GM12878 (cell line): ENCODE data around the gene ENPP6. TPM values are rescaled to one million over a fixed set of nuclear protein-coding genes. Genes with fewer than 3 reads are reported as not detected.

Experiments used
- ATAC-seq: fragments of 200-7000 bp; cut with Tn5 transposase; 3 replicates; pipeline ENCODE4 v1.9.1; 2020; ENCODE audit warnings: mild to moderate bottlenecking, moderate library complexity
- BruUV-seq: library from RNA; stranded (reverse); fragments of 400-500 nt; replicated peaks from 2 replicates; lab custom pipeline; 2021; lab: Mats Ljungman, UMichigan
- CTCF ChIA-PET: fragments of 300-600 bp; sonication (Branson Sonifier 250); formaldehyde crosslinking; extraction: SDS; loops from one replicate; lab custom pipeline; 2021; ENCODE audit warnings: inconsistent platforms; lab: Yijun Ruan, JAX
- POLR2A ChIA-PET: fragments of 350-600 bp; formaldehyde crosslinking; extraction: SDS; loops from one replicate; lab custom pipeline; 2021; ENCODE audit warnings: inconsistent platforms; lab: Charles Lee
- RAD21 ChIA-PET: fragments of 300-600 bp; sonication (Branson Sonifier 250); formaldehyde crosslinking; loops from one replicate; lab custom pipeline; 2023; ENCODE audit warnings: antibody characterized with exemption; ENCODE audit not compliant: unreplicated experiment; lab: Charles Lee
- SMC1A ChIA-PET: fragments of 300-600 bp; sonication (Branson Sonifier 250); formaldehyde crosslinking; loops from one replicate; lab custom pipeline; 2023; ENCODE audit not compliant: unreplicated experiment, uncharacterized antibody; lab: Charles Lee
- DNase-seq: peaks from one replicate; pipeline ENCODE4 v3.0.0-alpha.2; 2011; ENCODE audit warnings: low read depth, low spot score
- FAIRE-seq: peaks from 3 replicates; lab custom pipeline; 2011; peaks lifted over from hg19 to GRCh38; lab: Jason Lieb, UNC
- H2AFZ ChIP-seq: 2 replicates; pipeline ENCODE4 v1.6.0; 2011; ENCODE audit warnings: low read depth, low read length, control low read depth; ENCODE audit not compliant: control insufficient read depth
- H3K27ac ChIP-seq: 2 replicates; pipeline ENCODE4 v1.5.1; 2011; ENCODE audit warnings: control low read depth; ENCODE audit not compliant: control insufficient read depth, insufficient read depth
- H3K27me3 ChIP-seq, 2 experiments: replicated peaks in 1 of 2; 2 replicates each; pipeline versions ENCODE4 v1.6.0 to v1.6.1; 2011; ENCODE audit warnings: low read length in 1 of 2; ENCODE audit not compliant: control insufficient read depth in 2 of 2, insufficient read depth in 2 of 2
- H3K36me3 ChIP-seq, 2 experiments: 2 replicates each; pipeline ENCODE4 v1.5.1; 2011; ENCODE audit warnings: low read length in 1 of 2; ENCODE audit not compliant: control insufficient read depth in 2 of 2, insufficient read depth in 2 of 2
- H3K4me1 ChIP-seq: 2 replicates; pipeline ENCODE4 v1.6.1; 2011; ENCODE audit warnings: mild to moderate bottlenecking, low read length, moderate library complexity, mixed read lengths; ENCODE audit not compliant: control insufficient read depth, insufficient read depth
- H3K4me2 ChIP-seq: 2 replicates; pipeline ENCODE4 v1.6.0; 2011; ENCODE audit warnings: control low read depth; ENCODE audit not compliant: control insufficient read depth, insufficient read depth
- H3K4me3 ChIP-seq: fragments of 200-600 bp; sonication (generic); 2 replicates; pipeline ENCODE4 v1.5.1; 2016
- H3K79me2 ChIP-seq: 2 replicates; pipeline ENCODE4 v1.6.0; 2011; ENCODE audit warnings: low read length; ENCODE audit not compliant: control insufficient read depth, insufficient read depth
- H3K9ac ChIP-seq: 2 replicates; pipeline ENCODE4 v1.8.0; 2011; ENCODE audit warnings: low read length, control low read depth, mixed read lengths; ENCODE audit not compliant: control insufficient read depth, insufficient read depth
- H3K9me3 ChIP-seq: replicated peaks from 3 replicates; pipeline ENCODE4 v1.5.1; 2011; ENCODE audit warnings: mild to moderate bottlenecking, low read length; ENCODE audit not compliant: control insufficient read depth, insufficient read depth
- H4K20me1 ChIP-seq: 2 replicates; pipeline ENCODE4 v1.6.0; 2011; ENCODE audit not compliant: control insufficient read depth, insufficient read depth
- BCL3 ChIP-seq: IDR thresholded peaks from 2 replicates; pipeline ENCODE4 v1.6.1; 2011; ENCODE audit warnings: borderline replicate concordance, low read depth, mild to moderate bottlenecking, moderate library complexity, low read length; ENCODE audit not compliant: insufficient read depth, poor library complexity, severe bottlenecking
- CHD4 ChIP-seq: fragments of 200-600 bp; sonication (generic); IDR thresholded peaks from 2 replicates; pipeline ENCODE4 v1.6.1; 2016; ENCODE audit warnings: mild to moderate bottlenecking
- ELK1 ChIP-seq: IDR thresholded peaks from 2 replicates; pipeline ENCODE4 v1.6.1; 2012; ENCODE audit warnings: low read depth, low read length, improper control_type of control experiment
- IRF4 ChIP-seq: IDR thresholded peaks from 2 replicates; pipeline ENCODE4 v1.6.1; 2011; ENCODE audit warnings: low read depth, low read length
- MEF2A ChIP-seq: IDR thresholded peaks from 2 replicates; pipeline ENCODE4 v1.6.1; 2011; ENCODE audit warnings: low read depth, mild to moderate bottlenecking, low read length, moderate library complexity; ENCODE audit not compliant: insufficient read depth
- NBN ChIP-seq: fragments of 450-650 bp; IDR thresholded peaks from 2 replicates; pipeline ENCODE4 v1.6.1; 2016
- POLR2A ChIP-seq: IDR thresholded peaks from 2 replicates; pipeline ENCODE4 v1.6.1; 2011; ENCODE audit warnings: low read depth, mild to moderate bottlenecking, low read length
- SKIL ChIP-seq: fragments of 450-650 bp; IDR thresholded peaks from 2 replicates; pipeline ENCODE4 v1.6.1; 2017; ENCODE audit warnings: mild to moderate bottlenecking, low read depth, inconsistent platforms; ENCODE audit not compliant: poor library complexity, severe bottlenecking
- SMAD5 ChIP-seq: IDR thresholded peaks from 2 replicates; pipeline ENCODE4 v1.6.1; 2016; ENCODE audit warnings: antibody characterized with exemption, low read depth
- USF2 ChIP-seq: IDR thresholded peaks from 2 replicates; pipeline ENCODE4 v1.6.1; 2011; ENCODE audit warnings: low read depth, low read length, improper control_type of control experiment, borderline replicate concordance
- ZZZ3 ChIP-seq: IDR thresholded peaks from 2 replicates; pipeline ENCODE4 v1.6.1; 2011; ENCODE audit warnings: low read depth; ENCODE audit not compliant: control insufficient read depth, insufficient read length
- WGBS: methylation state at CpG from one replicate; pipeline ENCODE4 v1.1.6; 2016; ENCODE audit warnings: low lambda C conversion rate; ENCODE audit not compliant: insufficient replicate concordance, insufficient coverage; ENCODE audit errors: missing lambda C conversion rate; 5-methylcytosine and 5-hydroxymethylcytosine counted together
- in situ Hi-C: fragments of 300-500 bp; cut with MboI; formaldehyde crosslinking; loops from 9 replicates; pipeline ENCODE4 v1.14.3; 2018; ENCODE audit warnings: mixed read lengths
- intact Hi-C: fragments of 100-400 bp; cut with micrococcal nuclease; formaldehyde crosslinking; loops from one replicate; pipeline ENCODE4 v1.14.2; 2022; ENCODE audit not compliant: unreplicated experiment
- polyA plus RNA-seq, 11 experiments: library from polyadenylated mRNA; depleted of rRNA in 4 of 11; unstranded in 6 of 11; stranded (reverse) in 5 of 11; fragments of >200 nt; fragmentation: Nextera tagmentation in 4 of 11; fragmentation: Illumina TruSeq in 1 of 11; extraction: Ambion mirVana in 4 of 11; extraction: Trizol in 1 of 11; gene quantifications; 1 replicate in 1 of 11; 2 replicates in 10 of 11; pipeline versions ENCODE4 v1.2.1 to v1.2.3, GENCODE V29; 2011 to 2016; ENCODE audit warnings: inconsistent platforms in 2 of 11, missing spikeins in 2 of 11, low read depth in 1 of 11
- total RNA-seq, 4 experiments: library from RNA; depleted of rRNA in 3 of 4; stranded (reverse); fragments of >200 nt in 3 of 4; fragmentation: Illumina TruSeq in 1 of 4; extraction: Trizol in 1 of 4; gene quantifications; 2 replicates each; pipeline versions ENCODE4 v1.2.1 to v1.2.3, GENCODE V29; 2013 to 2021
- TF ChIP-seq, protein P1 (sequence below): fragments of 450-650 bp; IDR thresholded peaks from 2 replicates; pipeline ENCODE4 v1.6.1; 2018; ENCODE audit warnings: borderline replicate concordance, mild to moderate bottlenecking; ENCODE audit not compliant: partially characterized antibody
- TF ChIP-seq, protein P2 (sequence below): IDR thresholded peaks from 2 replicates; pipeline ENCODE4 v1.6.1; 2011; ENCODE audit warnings: mild to moderate bottlenecking, low read depth, low read length, moderate library complexity; ENCODE audit not compliant: insufficient replicate concordance

Gene ENPP6
- total and polyA plus RNA-seq, 10 of the 15 experiments (the other 5 are each of a cell fraction or from before 2014, with no cell fraction given): 0.04 to 1.0 (median 0.44) TPM; not detected in 1

DNA sequence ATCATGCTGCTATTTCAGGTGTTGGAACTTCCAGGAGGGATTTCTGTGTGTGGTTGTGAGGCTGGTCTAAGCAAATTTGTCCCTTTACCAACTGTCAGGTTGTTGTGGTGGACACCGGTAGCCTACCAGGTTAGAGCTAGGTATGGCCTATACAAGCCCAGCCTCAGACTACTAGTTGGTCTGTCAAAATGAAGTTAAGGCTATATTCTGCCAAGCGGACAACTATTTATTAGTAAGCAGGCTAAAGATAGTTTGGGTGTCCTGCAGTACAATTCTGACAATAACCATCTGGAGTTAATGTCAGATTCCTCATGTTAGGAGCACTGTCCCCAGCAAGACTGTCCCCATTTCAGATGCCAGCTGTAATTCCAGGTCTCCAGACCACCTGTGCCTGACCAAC, 13.9 kb upstream of the ENPP6 start:
- RAD21 ChIA-PET: no interaction called here
- POLR2A ChIA-PET: no interaction called here
- ATAC-seq (no peak), DNase-seq (no peak), FAIRE-seq (no peak)
- H3K4me3 ChIP-seq: no peak overlapping the region
- no TSS peak for BruUV-seq
- SMC1A ChIA-PET: interaction anchor here (0.6 to 1.2 kb wide), 2 partner anchors 10 to 335 kb away, joined by 3 to 5 read pairs; no protein-coding TSS in a partner anchor
- no peak overlapping the region for H2AFZ ChIP-seq
- H3K4me2 ChIP-seq: no peak overlapping the region
- no peaks in the 10 kb centered on the region for H3K9me3 ChIP-seq
- H3K4me1 ChIP-seq: peaks cover 6% of the 10 kb centered on the region
- in situ Hi-C loops: no loop called here
- no peaks in the 10 kb centered on the region for H4K20me1 ChIP-seq
- CTCF ChIA-PET: interaction anchor here (0.5 to 0.7 kb wide), 3 partner anchors 209 to 1905 kb away, joined by 3 to 5 read pairs (median 3); no protein-coding TSS in a partner anchor
- H3K27ac ChIP-seq: no peak overlapping the region
- H3K36me3 ChIP-seq: no peaks in the 10 kb centered on the region
- no peaks in the 10 kb centered on the region; a peak in 1 of 4 replicates for H3K27me3 ChIP-seq
- H3K9ac ChIP-seq: no peak overlapping the region
- H3K79me2 ChIP-seq: no peaks in the 10 kb centered on the region
- intact Hi-C loops: no loop called here
- WGBS: 50% methylated on average over 2 of the region's 2 CpGs
- TF ChIP-seq BCL3 (no peak), NBN (no peak), CHD4 (no peak), SMAD5 (no peak), POLR2A (no peak), IRF4 (no peak), USF2 (no peak), ELK1 (no peak), SKIL (no peak), ZZZ3 (no peak), MEF2A (no peak)
- TF ChIP-seq, protein P1, sequence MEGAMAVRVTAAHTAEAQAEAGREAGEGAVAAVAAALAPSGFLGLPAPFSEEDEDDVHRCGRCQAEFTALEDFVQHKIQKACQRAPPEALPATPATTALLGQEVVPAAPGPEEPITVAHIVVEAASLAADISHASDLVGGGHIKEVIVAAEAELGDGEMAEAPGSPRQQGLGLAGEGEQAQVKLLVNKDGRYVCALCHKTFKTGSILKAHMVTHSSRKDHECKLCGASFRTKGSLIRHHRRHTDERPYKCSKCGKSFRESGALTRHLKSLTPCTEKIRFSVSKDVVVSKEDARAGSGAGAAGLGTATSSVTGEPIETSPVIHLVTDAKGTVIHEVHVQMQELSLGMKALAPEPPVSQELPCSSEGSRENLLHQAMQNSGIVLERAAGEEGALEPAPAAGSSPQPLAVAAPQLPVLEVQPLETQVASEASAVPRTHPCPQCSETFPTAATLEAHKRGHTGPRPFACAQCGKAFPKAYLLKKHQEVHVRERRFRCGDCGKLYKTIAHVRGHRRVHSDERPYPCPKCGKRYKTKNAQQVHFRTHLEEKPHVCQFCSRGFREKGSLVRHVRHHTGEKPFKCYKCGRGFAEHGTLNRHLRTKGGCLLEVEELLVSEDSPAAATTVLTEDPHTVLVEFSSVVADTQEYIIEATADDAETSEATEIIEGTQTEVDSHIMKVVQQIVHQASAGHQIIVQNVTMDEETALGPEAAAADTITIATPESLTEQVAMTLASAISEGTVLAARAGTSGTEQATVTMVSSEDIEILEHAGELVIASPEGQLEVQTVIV: no peak
- TF ChIP-seq, protein P2, sequence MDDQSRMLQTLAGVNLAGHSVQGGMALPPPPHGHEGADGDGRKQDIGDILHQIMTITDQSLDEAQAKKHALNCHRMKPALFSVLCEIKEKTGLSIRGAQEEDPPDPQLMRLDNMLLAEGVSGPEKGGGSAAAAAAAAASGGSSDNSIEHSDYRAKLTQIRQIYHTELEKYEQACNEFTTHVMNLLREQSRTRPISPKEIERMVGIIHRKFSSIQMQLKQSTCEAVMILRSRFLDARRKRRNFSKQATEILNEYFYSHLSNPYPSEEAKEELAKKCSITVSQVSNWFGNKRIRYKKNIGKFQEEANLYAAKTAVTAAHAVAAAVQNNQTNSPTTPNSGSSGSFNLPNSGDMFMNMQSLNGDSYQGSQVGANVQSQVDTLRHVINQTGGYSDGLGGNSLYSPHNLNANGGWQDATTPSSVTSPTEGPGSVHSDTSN: no peak
